WI38 (cell line): ENCODE measurements around the gene OR10H1.
"Not testable (repeated sequence)": the region's sequence is repeated elsewhere in the genome, so short reads cannot be mapped to it uniquely, and the experiment has no call there.

Experiments
- H3K4me3 ChIP-seq: 2 replicates; pipeline ENCODE4 v1.5.1; 2011; ENCODE audit warnings: low read depth, mild to moderate bottlenecking, control low read depth, low read length
- CTCF ChIP-seq: IDR thresholded peaks from 2 replicates; pipeline ENCODE4 v1.5.1; 2012; ENCODE audit warnings: low read depth, mild to moderate bottlenecking, control low read depth, low read length

Gene OR10H1

GRCh38 chr19:15846923-15847322 is 31.5 kb upstream of the OR10H1 start:
- no peak overlapping the region for H3K4me3 ChIP-seq
- no peak for TF ChIP-seq CTCF

- H3K4me3 ChIP-seq, result not testable (repeated sequence)
Measured at GRCh38 chr19:15843894-15844222, 28.4 kb upstream of the OR10H1 start.

- TF ChIP-seq CTCF, result no peak
- no peak overlapping the region for H3K4me3 ChIP-seq
Measured at GRCh38 chr19:15843203-15843893, 27.9 kb upstream of the OR10H1 start.

- no peak overlapping the region for H3K4me3 ChIP-seq
- TF ChIP-seq CTCF, result no peak
Measured at GRCh38 chr19:15841875-15842569, 26.6 kb upstream of the OR10H1 start.

- no peak for TF ChIP-seq CTCF
- H3K4me3 ChIP-seq, result no peak overlapping the region
Measured at GRCh38 chr19:15840833-15841232, 25.4 kb upstream of the OR10H1 start.

GRCh38 chr19:15839888-15840287 is 24.4 kb upstream of the OR10H1 start:
- not testable (repeated sequence) for H3K4me3 ChIP-seq

- no peak for TF ChIP-seq CTCF
- H3K4me3 ChIP-seq, result no peak overlapping the region
Measured at GRCh38 chr19:15838351-15838750, 22.9 kb upstream of the OR10H1 start.

- no peak for TF ChIP-seq CTCF
- peak overlapping the region; percentile 76 for H3K4me3 ChIP-seq
Measured at GRCh38 chr19:15837221-15837731, 21.8 kb upstream of the OR10H1 start.
